PFSK-1 (cell line): ENCODE data around the gene PREX1.

Experiments used
- FOXP2 ChIP-seq: optimal IDR thresholded peaks from 2 replicates; pipeline ENCODE3; 2011; ENCODE audit warnings: borderline replicate concordance, control low read depth, inconsistent platforms; ENCODE audit not compliant: insufficient read depth; ENCODE audit errors: extremely low read length, extremely low read depth
- POLR2AphosphoS5 ChIP-seq: IDR thresholded peaks from 2 replicates; pipeline ENCODE4 v1.6.1; 2012; ENCODE audit warnings: low read depth, mild to moderate bottlenecking, control low read depth, low read length, moderate library complexity
- REST ChIP-seq, 2 experiments: IDR thresholded peaks; 2 replicates each; pipeline versions ENCODE4 v1.6.1 to v1.8.0; 2011 to 2012; ENCODE audit warnings: low read depth in 2 of 2, low read length in 2 of 2, control low read depth in 1 of 2, inconsistent platforms in 1 of 2, mild to moderate bottlenecking in 1 of 2, moderate library complexity in 1 of 2; ENCODE audit not compliant: insufficient read depth in 1 of 2
- SIN3A ChIP-seq: IDR thresholded peaks from 2 replicates; pipeline ENCODE4 v1.6.1; 2012; ENCODE audit warnings: mild to moderate bottlenecking, low read length, moderate library complexity, borderline replicate concordance; ENCODE audit not compliant: insufficient read depth
- TAF1 ChIP-seq: IDR thresholded peaks from 2 replicates; pipeline ENCODE4 v1.6.1; 2012; ENCODE audit warnings: low read length, control low read depth, borderline replicate concordance; ENCODE audit not compliant: insufficient read depth

The PREX1 gene

DNA sequence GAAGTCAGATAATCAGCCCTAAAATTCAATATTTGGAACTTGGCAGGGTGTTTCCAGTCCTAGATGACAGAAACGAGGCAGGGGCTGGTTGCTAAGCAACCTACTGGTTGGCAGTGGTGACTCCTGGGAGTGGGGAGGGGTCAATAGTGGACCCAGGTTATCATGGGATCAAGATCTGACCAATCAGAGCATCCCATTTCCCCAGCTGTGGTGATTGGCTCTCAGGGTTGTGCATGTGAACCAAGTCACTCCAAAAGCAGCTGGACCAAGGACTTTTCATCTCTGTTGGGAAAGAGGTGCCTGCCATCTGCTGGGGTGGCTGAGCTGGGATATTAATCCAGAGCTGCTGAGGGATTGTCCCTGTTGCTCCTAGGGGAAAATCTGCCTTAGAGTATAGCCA lies 253.4 kb downstream of the PREX1 start:
- TF ChIP-seq POLR2AphosphoS5 (no peak), TAF1 (no peak), FOXP2 (no peak), SIN3A (no peak), REST (IDR thresholded peaks at IDR 0.05; ENCODE audit: insufficient read depth in 1 of 2, low read depth in 2 of 2, low read length in 2 of 2) (no peak)
